ENCODE results near the gene HOXA5.

The HOXA5 gene

GRCh38 chr7:27116031-27116961 is 27.2 kb downstream of the HOXA5 start:
- DNase-seq, result peak; percentile 34

- peak; percentile 47 for DNase-seq
These were observed 28.1 kb downstream of the HOXA5 start for GRCh38 chr7:27115221-27116026.

- DNase-seq, result no peak
These were observed 28.6 kb downstream of the HOXA5 start for GRCh38 chr7:27114881-27115220.

GRCh38 chr7:27113991-27114769 is 29.3 kb downstream of the HOXA5 start:
- DNase-seq, result peak; percentile 67

- DNase-seq, result peak; percentile 77
These were observed 30.2 kb downstream of the HOXA5 start for GRCh38 chr7:27112955-27113949.

- no peak for DNase-seq
These were observed 31.1 kb downstream of the HOXA5 start for GRCh38 chr7:27112361-27112760.

- DNase-seq, result no peak
These were observed 31.7 kb downstream of the HOXA5 start for GRCh38 chr7:27111751-27112277.

- DNase-seq, result peak; percentile 57
These were observed 32.3 kb downstream of the HOXA5 start for GRCh38 chr7:27111042-27111750.

- peak; percentile 66 for DNase-seq
These were observed 33.1 kb downstream of the HOXA5 start for GRCh38 chr7:27110186-27111031.

GRCh38 chr7:27109466-27110185 is 33.9 kb downstream of the HOXA5 start:
- DNase-seq, result peak; percentile 43

- peak; percentile 37 for DNase-seq
These were observed 34.9 kb downstream of the HOXA5 start for GRCh38 chr7:27108390-27109127.

GRCh38 chr7:27107391-27108381 is 35.8 kb downstream of the HOXA5 start:
- peak; percentile 40 for DNase-seq

- no peak for DNase-seq
These were observed 36.6 kb downstream of the HOXA5 start for GRCh38 chr7:27106901-27107240.

GRCh38 chr7:27106181-27106900 is 37.1 kb downstream of the HOXA5 start:
- peak; percentile 47 for DNase-seq

GRCh38 chr7:27105301-27106031 is 38.0 kb downstream of the HOXA5 start:
- DNase-seq, result no peak

Data from left hindlimb (tissue), 1 donor.